ENCODE results near the gene HCFC2. TPM values are rescaled to one million over a fixed set of nuclear protein-coding genes. Genes with fewer than 3 reads are reported as not detected.

Gene HCFC2
- total RNA-seq, 1 donor from 2014 or later = 9.8 TPM

DNA sequence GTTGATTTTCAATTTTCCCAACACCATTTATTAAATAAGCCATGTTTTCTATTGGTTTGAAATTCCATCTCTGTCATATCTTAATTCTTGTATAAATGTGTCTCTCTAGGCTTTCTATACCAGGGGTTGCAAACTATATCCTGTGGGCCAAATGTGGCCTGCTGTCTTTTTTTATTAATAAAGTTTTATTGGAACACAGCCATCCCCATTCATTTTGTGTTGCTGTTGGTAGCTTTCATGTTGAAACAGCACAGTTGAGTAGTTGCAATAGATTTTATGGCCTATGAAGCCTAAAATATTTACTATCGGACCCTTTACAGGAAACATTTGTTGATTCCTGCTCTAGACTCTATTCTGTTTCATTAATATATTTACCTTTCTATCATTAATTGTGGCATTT lies 9.4 kb downstream of the HCFC2 start:
- Histone ChIP-seq H3K9me3 (no peaks in the 10 kb centered on the region), H3K4me3 (no peak overlapping the region), H3K4me1 (peaks cover 0 to 2% of the 10 kb centered on the region in 2 donors), H3K27ac (no peak overlapping the region), H3K36me3 (peaks cover 9 to 24% of the 10 kb centered on the region in 2 donors), H3K27me3 (no peaks in the 10 kb centered on the region)
- intact Hi-C loops (cut with DNase I) = no loop called here
- TF ChIP-seq, protein P1, sequence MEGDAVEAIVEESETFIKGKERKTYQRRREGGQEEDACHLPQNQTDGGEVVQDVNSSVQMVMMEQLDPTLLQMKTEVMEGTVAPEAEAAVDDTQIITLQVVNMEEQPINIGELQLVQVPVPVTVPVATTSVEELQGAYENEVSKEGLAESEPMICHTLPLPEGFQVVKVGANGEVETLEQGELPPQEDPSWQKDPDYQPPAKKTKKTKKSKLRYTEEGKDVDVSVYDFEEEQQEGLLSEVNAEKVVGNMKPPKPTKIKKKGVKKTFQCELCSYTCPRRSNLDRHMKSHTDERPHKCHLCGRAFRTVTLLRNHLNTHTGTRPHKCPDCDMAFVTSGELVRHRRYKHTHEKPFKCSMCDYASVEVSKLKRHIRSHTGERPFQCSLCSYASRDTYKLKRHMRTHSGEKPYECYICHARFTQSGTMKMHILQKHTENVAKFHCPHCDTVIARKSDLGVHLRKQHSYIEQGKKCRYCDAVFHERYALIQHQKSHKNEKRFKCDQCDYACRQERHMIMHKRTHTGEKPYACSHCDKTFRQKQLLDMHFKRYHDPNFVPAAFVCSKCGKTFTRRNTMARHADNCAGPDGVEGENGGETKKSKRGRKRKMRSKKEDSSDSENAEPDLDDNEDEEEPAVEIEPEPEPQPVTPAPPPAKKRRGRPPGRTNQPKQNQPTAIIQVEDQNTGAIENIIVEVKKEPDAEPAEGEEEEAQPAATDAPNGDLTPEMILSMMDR (IDR thresholded peaks at IDR 0.05) = no peak
- no peak for DNase-seq (ENCODE audit: low spot score in 2 of 2)

DNA sequence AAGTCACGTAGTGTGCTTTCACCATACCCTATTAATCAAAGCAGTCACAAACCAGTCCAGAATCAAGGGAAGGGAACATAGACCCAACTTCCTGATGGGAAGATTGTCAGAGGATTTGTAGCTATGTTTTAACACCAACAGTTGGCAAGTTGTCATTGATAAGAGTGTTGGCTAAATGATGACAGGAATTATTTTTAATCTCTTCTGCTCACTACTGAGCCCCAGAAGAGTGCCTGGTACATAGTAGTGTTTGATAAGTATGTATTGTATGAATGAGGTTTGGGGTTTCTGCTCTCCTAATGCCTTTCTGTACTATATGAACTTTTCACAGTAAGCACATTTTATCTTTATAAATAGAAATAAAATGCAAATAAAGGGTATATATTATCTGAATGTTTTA lies 14.7 kb downstream of the HCFC2 start:
- no peaks in the 10 kb centered on the region for H3K27me3 ChIP-seq
- H3K27ac ChIP-seq = no peak overlapping the region
- DNase-seq (ENCODE audit: low spot score in 2 of 2) = no peak
- peaks cover 0 to 2% of the 10 kb centered on the region in 2 donors for H3K4me1 ChIP-seq
- TF ChIP-seq, protein P1 (IDR thresholded peaks at IDR 0.05) = no peak
- peaks cover 21 to 29% of the 10 kb centered on the region in 2 donors for H3K36me3 ChIP-seq
- intact Hi-C loops (cut with DNase I) = no loop called here
- H3K9me3 ChIP-seq = no peaks in the 10 kb centered on the region
- no peak overlapping the region for H3K4me3 ChIP-seq

DNA sequence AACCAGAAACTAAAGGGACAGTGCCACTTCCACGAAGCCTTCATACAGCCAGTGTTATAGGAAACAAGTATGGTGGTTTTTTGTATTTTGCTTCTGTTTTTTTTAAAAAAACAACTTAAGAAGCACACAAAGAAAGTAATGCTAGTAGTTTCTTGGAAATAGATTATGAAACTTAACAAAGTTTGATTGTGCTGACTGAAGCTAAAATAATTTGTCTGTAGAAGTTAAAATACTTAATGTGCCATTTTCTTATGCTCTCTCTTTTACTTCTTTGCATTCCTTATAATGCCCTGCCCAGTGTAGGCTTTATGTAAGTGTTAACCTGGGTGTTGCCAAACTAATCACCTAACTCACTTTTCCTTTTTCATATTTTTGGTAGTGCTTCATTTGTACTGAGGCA lies 16.4 kb downstream of the HCFC2 start:
- Histone ChIP-seq H3K4me3 (no peak overlapping the region), H3K9me3 (no peaks in the 10 kb centered on the region), H3K27me3 (no peaks in the 10 kb centered on the region), H3K4me1 (no peaks in the 10 kb centered on the region), H3K36me3 (peaks cover 24 to 37% of the 10 kb centered on the region in 2 donors), H3K27ac (no peak overlapping the region)
- intact Hi-C loops (cut with DNase I) = no loop called here
- TF ChIP-seq, protein P1 (IDR thresholded peaks at IDR 0.05) = no peak
- no peak for DNase-seq (ENCODE audit: low spot score in 2 of 2)

DNA sequence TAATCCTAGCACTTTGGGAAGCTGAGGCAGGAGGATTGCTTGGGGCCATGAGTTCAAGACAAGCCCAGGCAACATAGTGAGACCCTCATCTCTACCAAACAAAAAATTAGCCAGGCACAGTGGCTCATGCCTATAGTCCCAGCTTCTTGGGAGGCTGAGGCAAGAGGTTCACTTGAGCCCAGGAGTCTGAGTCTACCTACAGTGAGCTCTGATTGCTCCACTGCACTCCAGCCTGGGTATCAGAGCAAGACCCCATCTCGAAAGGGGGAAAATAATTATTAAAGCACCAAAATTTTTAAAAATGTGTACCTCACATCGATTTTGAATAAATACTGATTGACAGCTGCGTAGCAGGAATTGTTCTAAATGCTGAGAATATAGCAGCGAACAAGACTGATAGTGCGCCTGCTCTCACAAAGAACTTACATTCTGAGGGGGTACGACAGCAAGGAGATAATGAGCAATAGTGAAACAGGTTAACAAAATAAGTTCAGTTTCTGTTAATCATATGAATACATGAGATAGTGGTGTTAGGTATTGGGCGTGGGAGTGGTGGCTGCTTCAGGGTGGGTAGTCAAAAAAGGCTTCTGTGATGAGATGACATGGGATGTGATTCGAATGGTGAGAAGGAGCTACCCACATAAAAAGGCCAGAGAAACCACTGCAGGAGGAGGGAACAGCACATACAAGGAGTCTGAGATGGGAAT lies 19.6 kb downstream of the HCFC2 start:
- Histone ChIP-seq H3K4me3 (no peak overlapping the region), H3K36me3 (peaks cover 54 to 61% of the 10 kb centered on the region in 2 donors)
- intact Hi-C loops (cut with DNase I) = no loop called here

DNA sequence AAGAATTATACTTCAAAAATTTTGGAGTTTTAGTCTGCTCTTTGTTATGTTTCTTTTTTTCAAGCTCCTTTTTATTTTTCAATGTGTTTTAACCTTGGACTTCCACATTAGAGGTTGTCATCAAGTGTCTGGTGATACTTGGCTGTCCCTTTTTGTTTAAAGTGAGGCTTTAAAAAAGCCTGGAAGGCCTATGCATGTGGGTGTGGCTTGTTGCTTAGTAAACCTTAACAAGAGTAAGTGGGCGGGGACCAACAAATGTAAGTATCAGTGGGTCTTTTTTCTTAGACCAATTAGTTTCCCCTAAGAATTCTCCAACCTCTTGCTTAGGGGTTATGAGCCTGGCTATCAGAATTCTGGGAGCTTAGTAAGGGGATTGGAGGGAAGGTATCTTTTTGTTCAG lies 26.4 kb downstream of the HCFC2 start:
- H3K4me3 ChIP-seq = no peak overlapping the region
- intact Hi-C loops (cut with DNase I) = no loop called here
- H3K9me3 ChIP-seq = no peaks in the 10 kb centered on the region
- peaks cover 70 to 74% of the 10 kb centered on the region in 2 donors for H3K36me3 ChIP-seq
- TF ChIP-seq, protein P1 (IDR thresholded peaks at IDR 0.05) = no peak
- H3K4me1 ChIP-seq = no peaks in the 10 kb centered on the region
- no peak for DNase-seq (ENCODE audit: low spot score in 2 of 2)
- H3K27me3 ChIP-seq = no peaks in the 10 kb centered on the region
- H3K27ac ChIP-seq = no peak overlapping the region

More for the DNA sequence above, 19.6 kb downstream of the HCFC2 start:
- Histone ChIP-seq H3K4me1 (no peaks in the 10 kb centered on the region), H3K27me3 (no peaks in the 10 kb centered on the region), H3K27ac (no peak overlapping the region), H3K9me3 (no peaks in the 10 kb centered on the region)
- TF ChIP-seq, protein P1 (IDR thresholded peaks at IDR 0.05) = no peak
- DNase-seq (ENCODE audit: low spot score in 2 of 2) = no peak
